K562 (cell line): ENCODE measurements around the gene IMMP2L. TPM values are rescaled to one million over a fixed set of nuclear protein-coding genes. Genes with fewer than 3 reads are reported as not detected.

Experiments
- ATAC-seq: fragments of 200-7000 bp; cut with Tn5 transposase; 3 replicates; pipeline ENCODE4 v1.9.1; 2020; ENCODE audit warnings: moderate library complexity
- BruUV-seq: library from RNA; stranded (reverse); fragments of 400-500 nt; replicated peaks from 2 replicates; lab custom pipeline; 2021; lab: Mats Ljungman, UMichigan
- CTCF ChIA-PET: fragments of 300-600 bp; formaldehyde crosslinking; extraction: SDS; loops from one replicate; lab custom pipeline; 2021; ENCODE audit warnings: low intra/inter-chr PET ratio; lab: Yijun Ruan, JAX
- POLR2A ChIA-PET: fragments of 300-600, 350-650 bp; sonication (Branson Sonifier 250); formaldehyde crosslinking; extraction: SDS; loops from one replicate; lab custom pipeline; 2021; ENCODE audit warnings: antibody characterized with exemption, inconsistent platforms; lab: Yijun Ruan, JAX
- DNase-seq, 4 experiments: peaks; one replicate each; pipeline versions ENCODE4 v3.0.0 to v3.0.0-alpha.2; 2011 to 2018; ENCODE audit warnings: low spot score in 3 of 4, mixed read lengths in 3 of 4; ENCODE audit errors: extremely low read depth in 1 of 4
- FAIRE-seq: peaks from 2 replicates; lab custom pipeline; 2011; peaks lifted over from hg19 to GRCh38; lab: Jason Lieb, UNC
- H2AFZ ChIP-seq: 2 replicates; pipeline ENCODE4 v1.6.0; 2011; ENCODE audit warnings: low read depth, low read length, control low read depth, inconsistent platforms
- H3K27ac ChIP-seq: fragments of 200-600 bp; 3 replicates; pipeline ENCODE4 v1.8.0; 2011; ENCODE audit warnings: low read depth, mild to moderate bottlenecking, control low read depth, inconsistent platforms, low read length, moderate library complexity, mixed read lengths; ENCODE audit errors: extremely low read depth
- H3K27me3 ChIP-seq, 2 experiments: fragments of 300-600 bp in 1 of 2; 2 replicates in 1 of 2; 3 replicates in 1 of 2; pipeline versions ENCODE4 v1.6.0 to v1.8.0; 2011; ENCODE audit warnings: inconsistent platforms in 2 of 2, low read length in 2 of 2, mild to moderate bottlenecking in 1 of 2, mixed read lengths in 1 of 2, moderate library complexity in 1 of 2; ENCODE audit not compliant: control insufficient read depth in 2 of 2, insufficient read depth in 2 of 2
- H3K36me3 ChIP-seq: fragments of 300-600 bp; 3 replicates; pipeline ENCODE4 v1.8.0; 2011; ENCODE audit warnings: mild to moderate bottlenecking, low read length, inconsistent platforms; ENCODE audit not compliant: control insufficient read depth, insufficient read depth
- H3K4me1 ChIP-seq, 2 experiments: fragments of 200-600 bp in 1 of 2; replicated peaks in 1 of 2; 2 replicates in 1 of 2; 3 replicates in 1 of 2; pipeline versions ENCODE4 v1.5.1 to v1.8.0; 2011; ENCODE audit warnings: inconsistent platforms in 2 of 2, low read length in 2 of 2, mild to moderate bottlenecking in 1 of 2, mixed read lengths in 1 of 2, moderate library complexity in 1 of 2; ENCODE audit not compliant: control insufficient read depth in 2 of 2, insufficient read depth in 2 of 2
- H3K4me2 ChIP-seq: 2 replicates; pipeline ENCODE4 v1.6.1; 2011; ENCODE audit warnings: low read length, control low read depth, inconsistent platforms, mixed read lengths; ENCODE audit not compliant: insufficient read depth
- H3K4me3 ChIP-seq: fragments of 200-600 bp; sonication (generic), shearing (Covaris generic); 2 replicates; pipeline ENCODE4 v1.5.1; 2016; ENCODE audit warnings: control low read depth, inconsistent platforms
- H3K79me2 ChIP-seq: fragments of 200-600 bp; 3 replicates; pipeline ENCODE4 v1.8.0; 2011; ENCODE audit warnings: low read length, inconsistent platforms; ENCODE audit not compliant: control insufficient read depth, insufficient read depth
- H3K9ac ChIP-seq, 2 experiments: 2 replicates each; pipeline versions ENCODE4 v1.6.0 to v1.6.1; 2011; ENCODE audit warnings: low read depth in 2 of 2, low read length in 2 of 2, control low read depth in 1 of 2, inconsistent platforms in 1 of 2, mild to moderate bottlenecking in 1 of 2, mixed read lengths in 1 of 2; ENCODE audit not compliant: insufficient read depth in 1 of 2
- H3K9me1 ChIP-seq: one replicate; pipeline ENCODE4 v1.6.0; 2011; ENCODE audit warnings: inconsistent platforms, mild to moderate bottlenecking, low read length, moderate library complexity; ENCODE audit not compliant: control insufficient read depth, insufficient read depth
- H3K9me3 ChIP-seq: replicated peaks from 2 replicates; pipeline ENCODE4 v1.5.1; 2011; ENCODE audit warnings: low read depth, low read length, inconsistent platforms; ENCODE audit not compliant: control insufficient read depth, insufficient read depth
- H4K20me1 ChIP-seq: replicated peaks from 2 replicates; pipeline ENCODE4 v1.6.1; 2011; ENCODE audit warnings: low read length, inconsistent platforms, mixed read lengths; ENCODE audit not compliant: control insufficient read depth, insufficient read depth
- C11orf30 ChIP-seq: fragments of 450-650 bp; IDR thresholded peaks from 2 replicates; pipeline ENCODE4 v1.6.1; 2016; ENCODE audit warnings: low read depth, mild to moderate bottlenecking
- E4F1 ChIP-seq: fragments of 250-450 bp; sonication (Bioruptor Pico); IDR thresholded peaks from 2 replicates; pipeline ENCODE4 v1.5.0; 2021; ENCODE audit warnings: mild to moderate bottlenecking, borderline replicate concordance
- MAFG ChIP-seq: fragments of 450-650 bp; conservative IDR thresholded peaks from 2 replicates; pipeline ENCODE4 v1.6.1; 2016; ENCODE audit warnings: missing genetic modification characterization, missing compliant biosample characterization
- MAFK ChIP-seq: IDR thresholded peaks from 2 replicates; pipeline ENCODE4 v1.6.1; 2011; ENCODE audit warnings: low read length, improper control_type of control experiment
- SIX5 ChIP-seq, 2 experiments: IDR thresholded peaks; 2 replicates each; pipeline ENCODE4 v1.6.1; 2011; ENCODE audit warnings: low read length in 2 of 2, borderline replicate concordance in 1 of 2, low read depth in 1 of 2, mild to moderate bottlenecking in 1 of 2, moderate library complexity in 1 of 2; ENCODE audit not compliant: insufficient read depth in 1 of 2
- ZKSCAN1 ChIP-seq: fragments of 150-350 bp; IDR thresholded peaks from 2 replicates; pipeline ENCODE4 v1.6.1; 2016; ENCODE audit warnings: low read depth, low read length
- ZNF316 ChIP-seq: fragments of 450-650 bp; IDR thresholded peaks from 2 replicates; pipeline ENCODE4 v1.6.1; 2016
- ZNF830 ChIP-seq: fragments of 250-450 bp; sonication (Bioruptor Pico); IDR thresholded peaks from 2 replicates; pipeline ENCODE4 v1.5.0; 2021; ENCODE audit warnings: mild to moderate bottlenecking
- ZSCAN32 ChIP-seq: fragments of 450-650 bp; formaldehyde crosslinking; IDR thresholded peaks from 2 replicates; pipeline ENCODE4 v1.4.0; 2020; ENCODE audit warnings: mild to moderate bottlenecking, moderate library complexity
- WGBS: fragments of 100-300 bp; shearing (Covaris generic); methylation state at CpG from one replicate; pipeline ENCODE4 v1.1.6; 2016; ENCODE audit warnings: low coverage, mixed read lengths; ENCODE audit not compliant: insufficient coverage; ENCODE audit errors: missing lambda C conversion rate; 5-methylcytosine and 5-hydroxymethylcytosine counted together
- in situ Hi-C: fragments of 300-500 bp; cut with MboI; formaldehyde crosslinking; loops from 4 replicates; pipeline ENCODE4 v1.15.0; 2018; ENCODE audit warnings: inconsistent platforms, mixed read lengths
- intact Hi-C: fragments of 100-400 bp; cut with micrococcal nuclease; formaldehyde crosslinking; loops from 2 replicates; pipeline ENCODE4 v1.14.2; 2022
- polyA plus RNA-seq, 8 experiments: library from polyadenylated mRNA; depleted of rRNA in 4 of 8; stranded (reverse) in 5 of 8; unstranded in 3 of 8; fragments of >200 nt; fragmentation: Nextera tagmentation in 2 of 8; fragmentation: Illumina TruSeq in 1 of 8; extraction: Ambion mirVana in 2 of 8; extraction: Trizol in 1 of 8; gene quantifications; 2 replicates each; pipeline versions ENCODE4 v1.2.1 to v1.2.3, GENCODE V29; 2011 to 2014; ENCODE audit warnings: inconsistent platforms in 1 of 8, missing spikeins in 1 of 8
- total RNA-seq, 7 experiments: library from RNA; depleted of rRNA in 6 of 7; stranded (reverse); fragments of >200 nt in 6 of 7; fragmentation: Illumina TruSeq in 2 of 7; extraction: Trizol in 2 of 7; gene quantifications; 2 replicates each; pipeline versions ENCODE4 v1.2.1 to v1.2.3, GENCODE V29; 2011 to 2021; ENCODE audit warnings: low replicate concordance in 1 of 7

IMMP2L gene
- total and polyA plus RNA-seq, 9 of the 15 experiments (the other 6 are each of a cell fraction or from before 2014, with no cell fraction given): 29.7 to 116 (median 53.0) TPM

- Histone ChIP-seq H4K20me1 (no peaks in the 10 kb centered on the region), H3K79me2 (no peaks in the 10 kb centered on the region), H3K9me1 (no peaks in the 10 kb centered on the region), H2AFZ (no peak overlapping the region), H3K36me3 (peaks cover 3% of the 10 kb centered on the region; the same call in 1 of the 3 replicates), H3K9me3 (no peaks in the 10 kb centered on the region), H3K4me3 (no peak overlapping the region), H3K27ac (no peak overlapping the region), H3K9ac (no peak overlapping the region), H3K4me1 (peaks cover 0 to 6% of the 10 kb centered on the region in 2 experiments; a peak in 1 of 5 replicates), H3K4me2 (no peak overlapping the region), H3K27me3 (no peaks in the 10 kb centered on the region)
- no peak for ATAC-seq
- no peak for DNase-seq
- CTCF ChIA-PET: no interaction called here
- 84% methylated on average over 1 of the region's 1 CpG for WGBS
- no peak for FAIRE-seq
- intact Hi-C loops: no loop called here
- in situ Hi-C loops: no loop called here
- TF ChIP-seq ZNF316: peak; percentile 88
- no peak for TF ChIP-seq ZSCAN32 (CRISPR knock-in tag)
- TF ChIP-seq MAFK: peak; percentile 41; the same call in 1 of the 2 replicates
- no peak for TF ChIP-seq ZKSCAN1
- peak; percentile 59 for TF ChIP-seq C11orf30
- TF ChIP-seq SIX5 (IDR thresholded peaks at IDR 0.05; ENCODE audit: borderline replicate concordance in 1 of 2, insufficient read depth in 1 of 2, low read depth in 1 of 2, low read length in 2 of 2): no peak
- no peak for TF ChIP-seq ZNF830 (CRISPR knock-in tag)
- no peak for TF ChIP-seq E4F1 (CRISPR knock-in tag)
- peak; percentile 56 for TF ChIP-seq MAFG
- POLR2A ChIA-PET: interaction anchor here (0.8 kb wide), 1 partner anchor 72 kb away, joined by 3 read pairs; no protein-coding TSS in a partner anchor
- no TSS peak for BruUV-seq
Measured at GRCh38 chr7:111210043-111210442, 352.2 kb downstream of the IMMP2L start.
